HepG2 (cell line): ENCODE results near the gene SALL2. TPM values are rescaled to one million over a fixed set of nuclear protein-coding genes. Genes with fewer than 3 reads are reported as not detected.
A peak's percentile ranks its signal among the peaks of the same experiment; 100 is the strongest.

Source experiments
- HES4 ChIP-seq: sonication (generic); formaldehyde crosslinking; IDR thresholded peaks from 2 replicates; pipeline ENCODE4 v1.9.0; 2021; ENCODE audit warnings: mild to moderate bottlenecking, missing genetic modification reagents, borderline replicate concordance
- IRF2 ChIP-seq: IDR thresholded peaks from 2 replicates; pipeline ENCODE4 v1.6.1; 2018; ENCODE audit warnings: missing genetic modification reagents, missing compliant biosample characterization
- MIER2 ChIP-seq: IDR thresholded peaks from 2 replicates; pipeline ENCODE4 v1.6.1; 2016; ENCODE audit warnings: missing biosample characterization, missing genetic modification reagents
- NCOA5 ChIP-seq: sonication (generic); formaldehyde crosslinking; IDR thresholded peaks from 2 replicates; pipeline ENCODE4 v1.4.0; 2020; ENCODE audit warnings: missing genetic modification reagents
- ZFP82 ChIP-seq: sonication (generic); formaldehyde crosslinking; IDR thresholded peaks from 2 replicates; pipeline ENCODE4 v1.5.1; 2020; ENCODE audit warnings: mild to moderate bottlenecking, missing genetic modification reagents, borderline replicate concordance
- polyA plus RNA-seq, 8 experiments: library from polyadenylated mRNA; depleted of rRNA in 3 of 8; stranded (reverse) in 7 of 8; unstranded in 1 of 8; fragments of >200 nt; fragmentation: Illumina TruSeq in 4 of 8; extraction: Trizol in 4 of 8; gene quantifications; 2 replicates each; pipeline versions ENCODE4 v1.2.1 to v1.2.3, GENCODE V29; 2011 to 2016; ENCODE audit warnings: low read depth in 4 of 8, missing spikeins in 1 of 8, mixed read lengths in 1 of 8; ENCODE audit not compliant: insufficient read depth in 1 of 8
- total RNA-seq, 5 experiments: library from RNA; depleted of rRNA; stranded (reverse); fragments of >200 nt; fragmentation: Illumina TruSeq; extraction: Trizol; gene quantifications; 2 replicates each; pipeline ENCODE4 v1.2.3, GENCODE V29; 2016; ENCODE audit warnings: low read depth in 1 of 5
- TF ChIP-seq, protein P1 (sequence below): sonication (generic); formaldehyde crosslinking; IDR thresholded peaks from 2 replicates; pipeline ENCODE4 v1.4.0; 2020; ENCODE audit warnings: mild to moderate bottlenecking, missing genetic modification reagents
- TF ChIP-seq, protein P2 (sequence below): sonication (generic); formaldehyde crosslinking; IDR thresholded peaks from 2 replicates; pipeline ENCODE4 v1.5.0; 2020; ENCODE audit warnings: missing genetic modification reagents, mild to moderate bottlenecking, borderline replicate concordance
- TF ChIP-seq, protein P3 (sequence below): sonication (generic); formaldehyde crosslinking; IDR thresholded peaks from 2 replicates; pipeline ENCODE4 v1.5.1; 2020; ENCODE audit warnings: mild to moderate bottlenecking, missing genetic modification reagents
- TF ChIP-seq, protein P4 (sequence below): sonication (generic); formaldehyde crosslinking; conservative IDR thresholded peaks from 2 replicates; pipeline ENCODE4 v1.4.0; 2020; ENCODE audit warnings: mild to moderate bottlenecking, missing genetic modification reagents, moderate library complexity
- TF ChIP-seq, protein P5 (sequence below): sonication (generic); formaldehyde crosslinking; IDR thresholded peaks from 2 replicates; pipeline ENCODE4 v1.5.0; 2020; ENCODE audit warnings: missing genetic modification reagents

The SALL2 gene
- total and polyA plus RNA-seq, 2 of the 13 experiments (the other 11 are each of a cell fraction or from before 2014, with no cell fraction given), result 4.9 to 5.8 TPM

DNA sequence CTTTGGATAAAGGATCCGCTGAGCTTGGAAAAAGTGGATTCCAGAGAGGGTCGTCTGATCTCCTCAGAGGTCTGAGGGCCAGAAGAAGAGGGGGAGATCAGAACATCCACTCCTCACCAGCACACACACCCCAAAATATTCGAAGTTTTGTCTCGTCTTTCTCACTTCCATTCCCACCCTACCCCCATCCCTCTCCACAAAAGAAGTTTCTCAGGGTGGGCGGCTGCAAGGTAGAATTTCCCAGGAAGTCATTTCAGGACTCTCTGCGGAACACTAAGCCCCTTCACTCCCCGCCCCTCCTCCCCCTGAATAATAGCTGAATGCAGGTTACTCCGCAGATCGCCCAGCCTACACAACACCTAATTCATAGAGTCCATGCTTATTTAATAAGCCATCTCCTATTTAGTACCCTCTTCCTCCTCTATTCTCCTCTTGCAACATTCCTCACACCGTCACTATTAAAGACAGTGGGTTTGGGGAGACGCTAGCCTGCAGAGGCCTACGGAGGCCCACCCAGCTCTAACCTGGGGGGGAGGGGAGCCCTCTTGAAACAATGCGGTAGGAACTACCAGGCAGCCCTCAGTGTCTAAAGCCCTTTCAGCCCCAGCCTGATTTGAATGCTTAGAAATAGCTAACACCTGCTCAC is 649 bp upstream of the SALL2 start (continued):
- TF ChIP-seq, protein P1, sequence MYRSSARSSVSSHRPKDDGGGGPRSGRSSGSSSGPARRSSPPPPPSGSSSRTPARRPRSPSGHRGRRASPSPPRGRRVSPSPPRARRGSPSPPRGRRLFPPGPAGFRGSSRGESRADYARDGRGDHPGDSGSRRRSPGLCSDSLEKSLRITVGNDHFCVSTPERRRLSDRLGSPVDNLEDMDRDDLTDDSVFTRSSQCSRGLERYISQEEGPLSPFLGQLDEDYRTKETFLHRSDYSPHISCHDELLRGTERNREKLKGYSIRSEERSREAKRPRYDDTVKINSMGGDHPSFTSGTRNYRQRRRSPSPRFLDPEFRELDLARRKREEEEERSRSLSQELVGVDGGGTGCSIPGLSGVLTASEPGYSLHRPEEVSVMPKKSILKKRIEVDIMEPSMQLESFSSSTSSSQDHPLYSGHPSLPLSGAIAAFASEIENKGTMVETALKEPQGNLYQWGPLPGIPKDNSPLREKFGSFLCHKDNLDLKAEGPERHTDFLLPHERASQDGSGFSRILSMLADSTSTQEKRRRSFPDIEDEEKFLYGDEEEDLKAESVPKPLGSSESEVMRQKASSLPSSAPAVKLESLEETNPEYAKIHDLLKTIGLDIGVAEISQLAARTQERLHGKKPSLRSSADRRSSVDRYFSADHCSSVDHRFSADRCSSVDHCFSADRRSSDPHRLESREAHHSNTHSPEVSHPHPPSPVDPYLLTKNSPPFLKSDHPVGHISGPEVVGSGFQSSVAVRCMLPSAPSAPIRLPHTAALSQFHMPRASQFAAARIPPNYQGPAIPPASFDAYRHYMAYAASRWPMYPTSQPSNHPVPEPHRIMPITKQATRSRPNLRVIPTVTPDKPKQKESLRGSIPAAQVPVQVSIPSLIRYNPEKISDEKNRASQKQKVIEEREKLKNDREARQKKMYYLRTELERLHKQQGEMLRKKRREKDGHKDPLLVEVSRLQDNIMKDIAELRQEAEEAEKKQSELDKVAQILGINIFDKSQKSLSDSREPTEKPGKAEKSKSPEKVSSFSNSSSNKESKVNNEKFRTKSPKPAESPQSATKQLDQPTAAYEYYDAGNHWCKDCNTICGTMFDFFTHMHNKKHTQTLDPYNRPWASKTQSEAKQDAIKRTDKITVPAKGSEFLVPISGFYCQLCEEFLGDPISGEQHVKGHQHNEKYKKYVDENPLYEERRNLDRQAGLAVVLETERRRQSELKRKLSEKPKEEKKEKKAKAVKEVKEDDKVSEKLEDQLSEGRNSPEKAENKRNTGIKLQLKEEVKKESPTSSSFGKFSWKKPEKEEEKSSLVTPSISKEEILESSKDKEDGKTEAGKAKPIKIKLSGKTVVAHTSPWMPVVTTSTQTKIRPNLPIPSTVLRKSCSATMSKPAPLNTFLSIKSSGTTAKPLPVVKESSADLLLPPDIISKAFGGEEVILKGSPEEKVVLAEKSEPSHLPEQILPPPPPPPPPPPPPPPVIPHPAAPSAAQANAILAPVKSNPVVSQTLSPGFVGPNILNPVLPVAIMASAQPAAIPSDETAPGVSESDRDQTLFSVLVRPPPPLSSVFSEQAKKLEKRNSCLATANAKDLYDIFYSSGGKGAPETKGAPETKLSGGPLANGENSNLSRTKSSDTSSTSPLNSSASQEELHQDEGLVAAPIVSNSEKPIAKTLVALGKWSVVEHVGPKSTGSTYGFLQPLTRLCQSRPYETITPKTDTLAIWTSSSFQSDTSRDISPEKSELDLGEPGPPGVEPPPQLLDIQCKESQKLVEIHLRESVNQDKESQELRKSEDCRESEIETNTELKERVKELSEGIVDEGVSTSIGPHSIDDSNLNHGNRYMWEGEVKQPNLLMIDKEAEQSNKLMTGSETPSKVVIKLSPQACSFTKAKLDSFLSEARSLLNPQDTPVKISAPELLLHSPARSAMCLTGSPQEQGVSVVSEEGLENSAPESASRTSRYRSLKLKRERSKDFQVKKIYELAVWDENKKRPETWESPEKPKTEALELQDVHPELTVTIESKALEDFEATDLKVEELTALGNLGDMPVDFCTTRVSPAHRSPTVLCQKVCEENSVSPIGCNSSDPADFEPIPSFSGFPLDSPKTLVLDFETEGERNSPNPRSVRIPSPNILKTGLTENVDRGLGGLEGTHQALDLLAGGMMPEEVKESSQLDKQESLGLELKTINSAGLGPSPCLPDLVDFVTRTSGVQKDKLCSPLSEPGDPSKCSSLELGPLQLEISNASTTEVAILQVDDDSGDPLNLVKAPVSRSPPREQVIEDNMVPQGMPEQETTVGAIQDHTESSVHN, result no peak
- no peak for TF ChIP-seq NCOA5 (CRISPR knock-in tag)
- TF ChIP-seq, protein P2, sequence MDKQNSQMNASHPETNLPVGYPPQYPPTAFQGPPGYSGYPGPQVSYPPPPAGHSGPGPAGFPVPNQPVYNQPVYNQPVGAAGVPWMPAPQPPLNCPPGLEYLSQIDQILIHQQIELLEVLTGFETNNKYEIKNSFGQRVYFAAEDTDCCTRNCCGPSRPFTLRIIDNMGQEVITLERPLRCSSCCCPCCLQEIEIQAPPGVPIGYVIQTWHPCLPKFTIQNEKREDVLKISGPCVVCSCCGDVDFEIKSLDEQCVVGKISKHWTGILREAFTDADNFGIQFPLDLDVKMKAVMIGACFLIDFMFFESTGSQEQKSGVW, result no peak
- TF ChIP-seq IRF2 (CRISPR knock-in tag), result 0 out of 2 replicates have a peak, but pooled peaks have one; percentile 19
- TF ChIP-seq, protein P3, sequence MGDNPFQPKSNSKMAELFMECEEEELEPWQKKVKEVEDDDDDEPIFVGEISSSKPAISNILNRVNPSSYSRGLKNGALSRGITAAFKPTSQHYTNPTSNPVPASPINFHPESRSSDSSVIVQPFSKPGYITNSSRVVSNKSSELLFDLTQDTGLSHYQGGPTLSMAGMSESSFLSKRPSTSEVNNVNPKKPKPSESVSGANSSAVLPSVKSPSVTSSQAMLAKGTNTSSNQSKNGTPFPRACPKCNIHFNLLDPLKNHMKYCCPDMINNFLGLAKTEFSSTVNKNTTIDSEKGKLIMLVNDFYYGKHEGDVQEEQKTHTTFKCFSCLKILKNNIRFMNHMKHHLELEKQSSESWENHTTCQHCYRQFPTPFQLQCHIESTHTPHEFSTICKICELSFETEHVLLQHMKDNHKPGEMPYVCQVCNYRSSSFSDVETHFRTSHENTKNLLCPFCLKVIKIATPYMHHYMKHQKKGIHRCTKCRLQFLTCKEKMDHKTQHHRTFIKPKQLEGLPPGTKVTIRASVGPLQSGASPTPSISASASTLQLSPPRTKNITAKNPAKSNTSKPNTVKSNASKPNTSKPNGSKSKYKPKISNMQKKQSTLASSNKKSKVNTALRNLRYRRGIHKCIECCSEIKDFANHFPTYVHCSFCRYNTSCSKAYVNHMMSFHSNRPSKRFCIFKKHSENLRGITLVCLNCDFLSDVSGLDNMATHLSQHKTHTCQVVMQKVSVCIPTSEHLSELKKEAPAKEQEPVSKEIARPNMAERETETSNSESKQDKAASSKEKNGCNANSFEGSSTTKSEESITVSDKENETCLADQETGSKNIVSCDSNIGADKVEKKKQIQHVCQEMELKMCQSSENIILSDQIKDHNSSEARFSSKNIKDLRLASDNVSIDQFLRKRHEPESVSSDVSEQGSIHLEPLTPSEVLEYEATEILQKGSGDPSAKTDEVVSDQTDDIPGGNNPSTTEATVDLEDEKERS, result no peak
- TF ChIP-seq, protein P4, sequence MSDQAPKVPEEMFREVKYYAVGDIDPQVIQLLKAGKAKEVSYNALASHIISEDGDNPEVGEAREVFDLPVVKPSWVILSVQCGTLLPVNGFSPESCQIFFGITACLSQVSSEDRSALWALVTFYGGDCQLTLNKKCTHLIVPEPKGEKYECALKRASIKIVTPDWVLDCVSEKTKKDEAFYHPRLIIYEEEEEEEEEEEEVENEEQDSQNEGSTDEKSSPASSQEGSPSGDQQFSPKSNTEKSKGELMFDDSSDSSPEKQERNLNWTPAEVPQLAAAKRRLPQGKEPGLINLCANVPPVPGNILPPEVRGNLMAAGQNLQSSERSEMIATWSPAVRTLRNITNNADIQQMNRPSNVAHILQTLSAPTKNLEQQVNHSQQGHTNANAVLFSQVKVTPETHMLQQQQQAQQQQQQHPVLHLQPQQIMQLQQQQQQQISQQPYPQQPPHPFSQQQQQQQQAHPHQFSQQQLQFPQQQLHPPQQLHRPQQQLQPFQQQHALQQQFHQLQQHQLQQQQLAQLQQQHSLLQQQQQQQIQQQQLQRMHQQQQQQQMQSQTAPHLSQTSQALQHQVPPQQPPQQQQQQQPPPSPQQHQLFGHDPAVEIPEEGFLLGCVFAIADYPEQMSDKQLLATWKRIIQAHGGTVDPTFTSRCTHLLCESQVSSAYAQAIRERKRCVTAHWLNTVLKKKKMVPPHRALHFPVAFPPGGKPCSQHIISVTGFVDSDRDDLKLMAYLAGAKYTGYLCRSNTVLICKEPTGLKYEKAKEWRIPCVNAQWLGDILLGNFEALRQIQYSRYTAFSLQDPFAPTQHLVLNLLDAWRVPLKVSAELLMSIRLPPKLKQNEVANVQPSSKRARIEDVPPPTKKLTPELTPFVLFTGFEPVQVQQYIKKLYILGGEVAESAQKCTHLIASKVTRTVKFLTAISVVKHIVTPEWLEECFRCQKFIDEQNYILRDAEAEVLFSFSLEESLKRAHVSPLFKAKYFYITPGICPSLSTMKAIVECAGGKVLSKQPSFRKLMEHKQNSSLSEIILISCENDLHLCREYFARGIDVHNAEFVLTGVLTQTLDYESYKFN, result 0 out of 2 replicates have a peak, but pooled peaks have one; percentile 26
- no peak for TF ChIP-seq ZFP82 (CRISPR knock-in tag)
- TF ChIP-seq MIER2 (CRISPR knock-in tag), result no peak
- TF ChIP-seq HES4 (CRISPR knock-in tag), result peak; percentile 70; the same call in 1 of the 2 replicates
- TF ChIP-seq, protein P5, sequence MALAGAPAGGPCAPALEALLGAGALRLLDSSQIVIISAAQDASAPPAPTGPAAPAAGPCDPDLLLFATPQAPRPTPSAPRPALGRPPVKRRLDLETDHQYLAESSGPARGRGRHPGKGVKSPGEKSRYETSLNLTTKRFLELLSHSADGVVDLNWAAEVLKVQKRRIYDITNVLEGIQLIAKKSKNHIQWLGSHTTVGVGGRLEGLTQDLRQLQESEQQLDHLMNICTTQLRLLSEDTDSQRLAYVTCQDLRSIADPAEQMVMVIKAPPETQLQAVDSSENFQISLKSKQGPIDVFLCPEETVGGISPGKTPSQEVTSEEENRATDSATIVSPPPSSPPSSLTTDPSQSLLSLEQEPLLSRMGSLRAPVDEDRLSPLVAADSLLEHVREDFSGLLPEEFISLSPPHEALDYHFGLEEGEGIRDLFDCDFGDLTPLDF (CRISPR knock-in tag), result no peak
